ENCODE data around the gene NR3C2.

NR3C2 gene

GRCh38 chr4:148443512-148444295 is 1.5 kb upstream of the NR3C2 start:
- no peak for DNase-seq
- no peaks in the 10 kb centered on the region for H3K36me3 ChIP-seq (ENCODE audit: insufficient read depth, low read length)
- H3K4me2 ChIP-seq (ENCODE audit: insufficient read depth, low read length): peak overlapping the region; percentile 91
- peaks cover 18% of the 10 kb centered on the region for H3K27me3 ChIP-seq (ENCODE audit: insufficient read depth, low read length, poor library complexity)
- TF ChIP-seq CTCF (IDR thresholded peaks at IDR 0.05; ENCODE audit: borderline replicate concordance, extremely low read depth, low read length, poor library complexity, severe bottlenecking): no peak
- no peak for TF ChIP-seq EZH2 (IDR thresholded peaks at IDR 0.05; ENCODE audit: borderline replicate concordance, low read depth, low read length, severe bottlenecking)
- H3K4me3 ChIP-seq (ENCODE audit: low read depth in 1 of 2, low read length in 2 of 2): peak overlapping the region in 1 of 2 experiments; percentile 89; a peak in 2 of 4 replicates
- H3K4me1 ChIP-seq (ENCODE audit: insufficient read depth, low read length): peaks cover 19% of the 10 kb centered on the region
- no peak overlapping the region; the same call in 1 of the 2 replicates for H3K27ac ChIP-seq (ENCODE audit: low read length)
- ATAC-seq (ENCODE audit: insufficient read depth, low read depth): no peak
- peak overlapping the region; percentile 96 for H2AFZ ChIP-seq (ENCODE audit: low read depth, low read length)
- H3K9me3 ChIP-seq (ENCODE audit: insufficient read depth, low read length, severe bottlenecking): no peaks in the 10 kb centered on the region
- no peaks in the 10 kb centered on the region for H4K20me1 ChIP-seq (ENCODE audit: insufficient read depth, low read length)
- H3K9ac ChIP-seq (ENCODE audit: low read depth, low read length): peak overlapping the region; percentile 71
- H3K79me2 ChIP-seq (ENCODE audit: insufficient read depth, low read length): no peaks in the 10 kb centered on the region

- Histone ChIP-seq H3K27me3 (ENCODE audit: insufficient read depth, low read length, poor library complexity) (peaks cover 18% of the 10 kb centered on the region), H3K4me3 (ENCODE audit: low read depth in 1 of 2, low read length in 2 of 2) (peak overlapping the region; percentile 44 to 89; a peak in 3 of 4 replicates), H3K36me3 (ENCODE audit: insufficient read depth, low read length) (no peaks in the 10 kb centered on the region), H3K9me3 (ENCODE audit: insufficient read depth, low read length, severe bottlenecking) (no peaks in the 10 kb centered on the region), H2AFZ (ENCODE audit: low read depth, low read length) (peak overlapping the region; percentile 96), H3K4me1 (ENCODE audit: insufficient read depth, low read length) (peaks cover 19% of the 10 kb centered on the region), H3K79me2 (ENCODE audit: insufficient read depth, low read length) (no peaks in the 10 kb centered on the region), H3K4me2 (ENCODE audit: insufficient read depth, low read length) (peak overlapping the region; percentile 91), H3K9ac (ENCODE audit: low read depth, low read length) (peak overlapping the region; percentile 71), H4K20me1 (ENCODE audit: insufficient read depth, low read length) (no peaks in the 10 kb centered on the region), H3K27ac (ENCODE audit: low read length) (peak overlapping the region; percentile 69; the same call in 1 of the 2 replicates)
- TF ChIP-seq CTCF (IDR thresholded peaks at IDR 0.05; ENCODE audit: borderline replicate concordance, extremely low read depth, low read length, poor library complexity, severe bottlenecking) (no peak), EZH2 (IDR thresholded peaks at IDR 0.05; ENCODE audit: borderline replicate concordance, low read depth, low read length, severe bottlenecking) (no peak)
- DNase-seq (no peak), ATAC-seq (ENCODE audit: insufficient read depth, low read depth) (peak; percentile 14)
Observed at GRCh38 chr4:148442832-148443511, 758 bp upstream of the NR3C2 start.

GRCh38 chr4:148441624-148441985 is 609 bp downstream of the NR3C2 start:
- no peak for ATAC-seq (ENCODE audit: insufficient read depth, low read depth)
- no peaks in the 10 kb centered on the region for H3K79me2 ChIP-seq (ENCODE audit: insufficient read depth, low read length)
- peak overlapping the region; percentile 91 for H3K4me2 ChIP-seq (ENCODE audit: insufficient read depth, low read length)
- peak overlapping the region; percentile 79 for H2AFZ ChIP-seq (ENCODE audit: low read depth, low read length)
- no peak overlapping the region for H3K27ac ChIP-seq (ENCODE audit: low read length)
- peaks cover 19% of the 10 kb centered on the region for H3K4me1 ChIP-seq (ENCODE audit: insufficient read depth, low read length)
- peak overlapping the region; percentile 44 to 89; a peak in 3 of 4 replicates for H3K4me3 ChIP-seq (ENCODE audit: low read depth in 1 of 2, low read length in 2 of 2)
- no peaks in the 10 kb centered on the region for H3K9me3 ChIP-seq (ENCODE audit: insufficient read depth, low read length, severe bottlenecking)
- peak overlapping the region; percentile 71 for H3K9ac ChIP-seq (ENCODE audit: low read depth, low read length)
- no peaks in the 10 kb centered on the region for H4K20me1 ChIP-seq (ENCODE audit: insufficient read depth, low read length)
- H3K27me3 ChIP-seq (ENCODE audit: insufficient read depth, low read length, poor library complexity): peaks cover 18% of the 10 kb centered on the region
- no peak for DNase-seq
- no peak for TF ChIP-seq CTCF (IDR thresholded peaks at IDR 0.05; ENCODE audit: borderline replicate concordance, extremely low read depth, low read length, poor library complexity, severe bottlenecking)
- no peak for TF ChIP-seq EZH2 (IDR thresholded peaks at IDR 0.05; ENCODE audit: borderline replicate concordance, low read depth, low read length, severe bottlenecking)
- H3K36me3 ChIP-seq (ENCODE audit: insufficient read depth, low read length): no peaks in the 10 kb centered on the region
